SK-N-SH (cell line): Measurements from ENCODE around the gene AUTS2. TPM values are rescaled to one million over a fixed set of nuclear protein-coding genes. Genes with fewer than 3 reads are reported as not detected.
A peak's percentile ranks its signal among the peaks of the same experiment; 100 is the strongest.

Source experiments
- CTCF ChIA-PET: fragments of 300-600, 350-600 bp; formaldehyde crosslinking; extraction: SDS; loops from one replicate; lab custom pipeline; 2021; lab: Yijun Ruan, JAX
- POLR2A ChIA-PET: fragments of 350-600 bp; sonication (Branson Sonifier 250); formaldehyde crosslinking; extraction: SDS; loops from one replicate; lab custom pipeline; 2020; ENCODE audit warnings: antibody characterized with exemption, inconsistent platforms; lab: Yijun Ruan, JAX
- DNase-seq: peaks from one replicate; pipeline ENCODE4 v3.0.0; 2012
- H2AFZ ChIP-seq: fragments of 200-600 bp; sonication (generic); 2 replicates; pipeline ENCODE4 v1.8.1; 2016; ENCODE audit warnings: antibody characterized with exemption, mild to moderate bottlenecking, low read depth
- H3F3A ChIP-seq: fragments of 200-600 bp; sonication (generic); replicated peaks from 2 replicates; pipeline ENCODE3; 2016; ENCODE audit warnings: antibody characterized with exemption, mild to moderate bottlenecking; ENCODE audit not compliant: insufficient read depth
- H3K27ac ChIP-seq, 2 experiments: fragments of 200-500 bp in 1 of 2; fragments of 200-600 bp in 1 of 2; sonication (Bioruptor generic) in 1 of 2; sonication (generic), shearing (Covaris generic) in 1 of 2; 2 replicates each; pipeline versions ENCODE4 v1.5.1 to v1.6.1; 2014 to 2016; ENCODE audit warnings: low read depth in 2 of 2, inconsistent platforms in 1 of 2, low read length in 1 of 2, mild to moderate bottlenecking in 1 of 2, mixed read lengths in 1 of 2
- H3K27me3 ChIP-seq: fragments of 200-600 bp; sonication (generic), shearing (Covaris generic); 2 replicates; pipeline ENCODE4 v1.6.1; 2016; ENCODE audit warnings: mixed run types; ENCODE audit not compliant: insufficient read depth
- H3K36me3 ChIP-seq, 2 experiments: fragments of 200-500 bp in 1 of 2; fragments of 200-600 bp in 1 of 2; sonication (Bioruptor generic) in 1 of 2; sonication (generic) in 1 of 2; replicated peaks in 1 of 2; 2 replicates each; pipeline versions ENCODE3 to v1.5.1; 2014 to 2016; ENCODE audit warnings: low read length in 1 of 2, mild to moderate bottlenecking in 1 of 2; ENCODE audit not compliant: insufficient read depth in 2 of 2, control insufficient read depth in 1 of 2
- H3K4me1 ChIP-seq, 2 experiments: fragments of 200-500 bp in 1 of 2; fragments of 200-600 bp in 1 of 2; sonication (Bioruptor generic) in 1 of 2; sonication (generic), shearing (Covaris generic) in 1 of 2; 2 replicates each; pipeline versions ENCODE4 v1.5.1 to v1.6.1; 2014 to 2016; ENCODE audit warnings: low read depth in 1 of 2, low read length in 1 of 2, mixed run types in 1 of 2; ENCODE audit not compliant: insufficient read depth in 2 of 2, control insufficient read depth in 1 of 2
- H3K4me2 ChIP-seq: fragments of 200-600 bp; sonication (generic), shearing (Covaris generic); 2 replicates; pipeline ENCODE4 v1.6.1; 2017; ENCODE audit warnings: mixed run types
- H3K4me3 ChIP-seq, 2 experiments: fragments of 200-500 bp in 1 of 2; fragments of 200-600 bp in 1 of 2; sonication (Bioruptor generic) in 1 of 2; sonication (generic), shearing (Covaris generic) in 1 of 2; 2 replicates each; pipeline versions ENCODE4 v1.5.1 to v1.8.1; 2014 to 2016; ENCODE audit warnings: low read depth in 2 of 2, inconsistent platforms in 1 of 2, low read length in 1 of 2, mild to moderate bottlenecking in 1 of 2, mixed read lengths in 1 of 2, moderate library complexity in 1 of 2
- H3K79me2 ChIP-seq: fragments of 200-600 bp; sonication (generic); 2 replicates; pipeline ENCODE4 v1.8.1; 2017; ENCODE audit warnings: mild to moderate bottlenecking; ENCODE audit not compliant: insufficient read depth
- H3K9ac ChIP-seq: fragments of 200-600 bp; sonication (generic); 2 replicates; pipeline ENCODE4 v1.6.1; 2017; ENCODE audit warnings: mixed run types
- H3K9me2 ChIP-seq: fragments of 200-600 bp; sonication (generic); 2 replicates; pipeline ENCODE4 v1.6.1; 2017; ENCODE audit warnings: mixed run types
- H3K9me3 ChIP-seq: fragments of 200-600 bp; sonication (generic); 2 replicates; pipeline ENCODE4 v1.6.1; 2017; ENCODE audit warnings: mixed run types, mild to moderate bottlenecking, moderate library complexity
- H4K20me1 ChIP-seq: fragments of 200-600 bp; sonication (generic); 2 replicates; pipeline ENCODE4 v1.6.1; 2017; ENCODE audit warnings: mild to moderate bottlenecking, mixed run types; ENCODE audit not compliant: insufficient read depth
- CHD2 ChIP-seq: fragments of 150-350 bp; IDR thresholded peaks from 2 replicates; pipeline ENCODE4 v1.6.1; 2018; ENCODE audit warnings: low read length; ENCODE audit not compliant: partially characterized antibody
- FOXJ3 ChIP-seq: sonication (generic); formaldehyde crosslinking; IDR thresholded peaks from 2 replicates; pipeline ENCODE4 v1.5.1; 2020; ENCODE audit warnings: mild to moderate bottlenecking, missing genetic modification reagents
- GATA2 ChIP-seq: sonication (generic); formaldehyde crosslinking; IDR thresholded peaks from 2 replicates; pipeline ENCODE4 v1.5.0; 2020; ENCODE audit warnings: mild to moderate bottlenecking, missing genetic modification reagents
- MEF2A ChIP-seq: IDR thresholded peaks from 2 replicates; pipeline ENCODE4 v1.4.0; 2012; ENCODE audit warnings: low read depth, borderline replicate concordance
- MXI1 ChIP-seq: IDR thresholded peaks from 2 replicates; pipeline ENCODE4 v1.6.1; 2012; ENCODE audit warnings: mild to moderate bottlenecking, low read depth, low read length, improper control_type of control experiment
- NRF1 ChIP-seq: IDR thresholded peaks from 2 replicates; pipeline ENCODE4 v1.6.1; 2012; ENCODE audit warnings: low read depth, mild to moderate bottlenecking, low read length
- RFX5 ChIP-seq: IDR thresholded peaks from 2 replicates; pipeline ENCODE4 v1.6.1; 2012; ENCODE audit warnings: mild to moderate bottlenecking, improper control_type of control experiment, low read length
- TAF1 ChIP-seq: IDR thresholded peaks from 2 replicates; pipeline ENCODE4 v1.6.1; 2012; ENCODE audit warnings: low read depth, mild to moderate bottlenecking, low read length, moderate library complexity, borderline replicate concordance
- TCF12 ChIP-seq: IDR thresholded peaks from 2 replicates; pipeline ENCODE4 v1.4.0; 2012
- WGBS: methylation state at CpG from one replicate; pipeline ENCODE4 v1.1.6; 2017; ENCODE audit warnings: low lambda C conversion rate; 5-methylcytosine and 5-hydroxymethylcytosine counted together
- polyA plus RNA-seq, 3 experiments: library from polyadenylated mRNA; depleted of rRNA; stranded (reverse); fragments of >200 nt; gene quantifications; 2 replicates each; pipeline ENCODE4 v1.2.3, GENCODE V29; 2012
- TF ChIP-seq, protein P1 (sequence below): IDR thresholded peaks from 2 replicates; pipeline ENCODE4 v1.4.0; 2012; ENCODE audit warnings: low read depth
- TF ChIP-seq, protein P2 (sequence below): IDR thresholded peaks from 2 replicates; pipeline ENCODE4 v1.4.0; 2012; ENCODE audit warnings: low read depth, borderline replicate concordance
- TF ChIP-seq, protein P3 (sequence below): IDR thresholded peaks from 2 replicates; pipeline ENCODE4 v1.4.0; 2012; ENCODE audit warnings: low read depth, borderline replicate concordance

Gene AUTS2
- polyA plus RNA-seq, 1 of the 3 experiments (the other 2 are of a cell fraction) = 15.6 TPM

DNA sequence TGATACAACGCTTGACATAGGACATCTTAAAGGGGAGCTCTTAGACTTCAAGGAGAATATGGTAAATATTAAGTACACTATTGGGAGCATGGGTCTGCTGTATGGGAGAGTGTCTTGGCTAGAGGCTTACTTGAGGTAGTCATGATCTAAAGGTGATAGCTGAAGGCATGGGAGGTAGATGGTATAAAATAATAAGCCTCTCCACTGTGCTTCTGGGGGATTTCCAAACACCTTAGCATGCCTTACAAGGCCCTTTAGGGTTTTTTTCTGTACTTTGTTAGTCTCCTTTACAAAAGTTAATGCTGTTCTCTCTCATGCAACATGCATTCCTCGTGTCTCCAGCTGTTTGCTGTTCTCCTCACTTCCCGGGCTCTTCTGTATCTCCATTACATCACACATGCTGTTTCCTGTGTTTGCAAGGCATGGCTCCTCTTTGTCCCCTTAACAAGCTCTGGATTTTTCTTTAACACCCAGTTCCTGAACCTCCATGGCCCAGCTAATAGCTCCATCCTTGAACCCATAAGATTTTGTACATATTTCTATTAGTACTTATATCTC is 449.7 kb downstream of the AUTS2 start:
- Histone ChIP-seq H3K4me3 (no peak overlapping the region), H2AFZ (no peak overlapping the region), H3K36me3 (no peaks in the 10 kb centered on the region), H3K9me3 (no peaks in the 10 kb centered on the region), H3K9me2 (no peaks in the 10 kb centered on the region), H3K27me3 (no peaks in the 10 kb centered on the region), H3F3A (peaks cover 7% of the 10 kb centered on the region)
- 93% methylated on average over 3 of the region's 3 CpGs for WGBS
- POLR2A ChIA-PET = no interaction called here
- TF ChIP-seq NRF1 (no peak), MXI1 (no peak), CHD2 (no peak)
- TF ChIP-seq, all 33 proteins: peak for 0
- H4K20me1 ChIP-seq = peaks cover 5% of the 10 kb centered on the region; the same call in 1 of the 2 replicates
- no peak overlapping the region for H3K9ac ChIP-seq
- DNase-seq = no peak
- peaks cover 11 to 13% of the 10 kb centered on the region in 2 experiments; a peak in 3 of 4 replicates for H3K4me1 ChIP-seq
- H3K79me2 ChIP-seq = no peaks in the 10 kb centered on the region
- no peak overlapping the region for H3K4me2 ChIP-seq
- no peak overlapping the region for H3K27ac ChIP-seq
- CTCF ChIA-PET = interaction anchor here (0.6 to 1.6 kb wide), 6 partner anchors 10 to 651 kb away, joined by 3 to 5 read pairs (median 4); no protein-coding TSS in a partner anchor

DNA sequence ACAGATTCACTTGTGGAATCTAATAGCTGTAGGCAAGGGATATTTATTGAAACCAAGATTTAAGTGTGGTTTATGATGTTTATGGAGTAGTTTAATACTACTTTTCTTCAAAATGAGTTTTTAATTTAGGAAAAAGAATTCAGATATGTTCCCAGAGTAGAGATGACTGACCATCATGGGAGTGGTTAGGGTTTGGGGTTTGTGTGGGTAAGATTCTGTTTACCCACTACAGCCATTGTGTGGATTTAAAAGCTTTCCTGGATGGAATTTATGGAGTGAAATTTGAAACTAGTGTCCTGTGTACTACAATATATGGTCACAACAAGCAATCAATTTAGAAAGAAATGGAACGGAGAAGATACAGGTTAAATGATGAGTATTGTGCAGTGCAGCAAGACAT is 453.5 kb downstream of the AUTS2 start:
- H3K27me3 ChIP-seq = no peaks in the 10 kb centered on the region
- H2AFZ ChIP-seq = no peak overlapping the region
- no peaks in the 10 kb centered on the region for H3K9me3 ChIP-seq
- H3K4me3 ChIP-seq = no peak overlapping the region
- H3K4me2 ChIP-seq = peak overlapping the region; percentile 18; the same call in 1 of the 2 replicates
- H3K9me2 ChIP-seq = no peaks in the 10 kb centered on the region
- H4K20me1 ChIP-seq = peaks cover 5% of the 10 kb centered on the region; the same call in 1 of the 2 replicates
- ChIA-PET CTCF (interaction anchor here (0.6 to 3.6 kb wide), 8 partner anchors 9 to 120 kb away, joined by 3 to 27 read pairs (median 4); no protein-coding TSS in a partner anchor), POLR2A (no interaction called here)
- peaks cover 0 to 19% of the 10 kb centered on the region in 2 experiments; a peak in 1 of 4 replicates for H3K4me1 ChIP-seq
- peaks cover 12% of the 10 kb centered on the region for H3F3A ChIP-seq
- no peak overlapping the region for H3K9ac ChIP-seq
- TF ChIP-seq NRF1 = no peak
- no peak for TF ChIP-seq MXI1
- TF ChIP-seq, protein P1, sequence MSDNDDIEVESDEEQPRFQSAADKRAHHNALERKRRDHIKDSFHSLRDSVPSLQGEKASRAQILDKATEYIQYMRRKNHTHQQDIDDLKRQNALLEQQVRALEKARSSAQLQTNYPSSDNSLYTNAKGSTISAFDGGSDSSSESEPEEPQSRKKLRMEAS = no peak
- TF ChIP-seq, protein P2, sequence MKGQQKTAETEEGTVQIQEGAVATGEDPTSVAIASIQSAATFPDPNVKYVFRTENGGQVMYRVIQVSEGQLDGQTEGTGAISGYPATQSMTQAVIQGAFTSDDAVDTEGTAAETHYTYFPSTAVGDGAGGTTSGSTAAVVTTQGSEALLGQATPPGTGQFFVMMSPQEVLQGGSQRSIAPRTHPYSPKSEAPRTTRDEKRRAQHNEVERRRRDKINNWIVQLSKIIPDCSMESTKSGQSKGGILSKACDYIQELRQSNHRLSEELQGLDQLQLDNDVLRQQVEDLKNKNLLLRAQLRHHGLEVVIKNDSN = no peak
- no peak for TF ChIP-seq TAF1
- no peak for TF ChIP-seq TCF12
- no peak for TF ChIP-seq MEF2A
- TF ChIP-seq, protein P3, sequence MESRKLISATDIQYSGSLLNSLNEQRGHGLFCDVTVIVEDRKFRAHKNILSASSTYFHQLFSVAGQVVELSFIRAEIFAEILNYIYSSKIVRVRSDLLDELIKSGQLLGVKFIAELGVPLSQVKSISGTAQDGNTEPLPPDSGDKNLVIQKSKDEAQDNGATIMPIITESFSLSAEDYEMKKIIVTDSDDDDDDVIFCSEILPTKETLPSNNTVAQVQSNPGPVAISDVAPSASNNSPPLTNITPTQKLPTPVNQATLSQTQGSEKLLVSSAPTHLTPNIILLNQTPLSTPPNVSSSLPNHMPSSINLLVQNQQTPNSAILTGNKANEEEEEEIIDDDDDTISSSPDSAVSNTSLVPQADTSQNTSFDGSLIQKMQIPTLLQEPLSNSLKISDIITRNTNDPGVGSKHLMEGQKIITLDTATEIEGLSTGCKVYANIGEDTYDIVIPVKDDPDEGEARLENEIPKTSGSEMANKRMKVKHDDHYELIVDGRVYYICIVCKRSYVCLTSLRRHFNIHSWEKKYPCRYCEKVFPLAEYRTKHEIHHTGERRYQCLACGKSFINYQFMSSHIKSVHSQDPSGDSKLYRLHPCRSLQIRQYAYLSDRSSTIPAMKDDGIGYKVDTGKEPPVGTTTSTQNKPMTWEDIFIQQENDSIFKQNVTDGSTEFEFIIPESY = no peak
- no peak for TF ChIP-seq CHD2
- TF ChIP-seq FOXJ3 (CRISPR knock-in tag) = no peak
- TF ChIP-seq RFX5 = no peak
- no peak for TF ChIP-seq GATA2 (CRISPR knock-in tag)
- DNase-seq = no peak
- H3K27ac ChIP-seq = peak overlapping the region in 1 of 2 experiments; percentile 58; a peak in 1 of 4 replicates
- H3K36me3 ChIP-seq = no peaks in the 10 kb centered on the region
- no peaks in the 10 kb centered on the region for H3K79me2 ChIP-seq
- WGBS = 77% methylated on average over 1 of the region's 1 CpG
